Sigmoid colon (tissue), 7 donors: Measurements from ENCODE around the gene EPHB4. TPM values are rescaled to one million over a fixed set of nuclear protein-coding genes. Genes with fewer than 3 reads are reported as not detected.

Source experiments
- DNase-seq: peaks from one replicate; pipeline ENCODE4 v3.0.0-alpha.2; 2019
- H3K27ac ChIP-seq, 4 donors: fragments of 200-600 bp; sonication (generic); one replicate each; pipeline ENCODE4 v1.5.1; 2016 to 2019; ENCODE audit warnings: mild to moderate bottlenecking in 1 of 4
- H3K27me3 ChIP-seq, 3 donors: fragments of 200-600 bp; sonication (generic); one replicate each; pipeline ENCODE4 v1.5.1; 2019; ENCODE audit warnings: mild to moderate bottlenecking in 1 of 3
- H3K36me3 ChIP-seq, 4 donors: fragments of 200-600 bp; sonication (generic); one replicate each; pipeline ENCODE4 v1.5.1; 2016 to 2019
- H3K4me1 ChIP-seq, 4 donors: fragments of 200-600 bp; sonication (generic); one replicate each; pipeline ENCODE4 v1.5.1; 2017 to 2019
- H3K4me3 ChIP-seq, 4 donors: fragments of 200-600 bp; sonication (generic); one replicate each; pipeline ENCODE4 v1.5.1; 2017 to 2019; ENCODE audit warnings: mild to moderate bottlenecking in 2 of 4, moderate library complexity in 1 of 4
- H3K9me3 ChIP-seq, 4 donors: fragments of 200-600 bp in 3 of 4; sonication (generic) in 3 of 4; one replicate each; pipeline versions ENCODE4 v1.5.1 to v1.6.1; 2013 to 2019
- CTCF ChIP-seq, 4 experiments: fragments of 450-650 bp in 3 of 4; fragments of 200-600 bp in 1 of 4; IDR thresholded peaks; one replicate each; pipeline ENCODE4 v1.5.1; 2016 to 2019; ENCODE audit warnings: antibody characterized with exemption in 4 of 4, mild to moderate bottlenecking in 3 of 4, moderate library complexity in 2 of 4
- EP300 ChIP-seq, 4 donors: sonication (generic); formaldehyde crosslinking; IDR thresholded peaks; one replicate each; pipeline ENCODE4 v1.6.1; 2017; ENCODE audit warnings: antibody characterized with exemption in 4 of 4
- POLR2A ChIP-seq, 2 donors: fragments of 450-650 bp; IDR thresholded peaks; one replicate each; pipeline ENCODE4 v1.6.1; 2016; ENCODE audit warnings: antibody characterized with exemption in 2 of 2, mild to moderate bottlenecking in 2 of 2, moderate library complexity in 2 of 2
- POLR2AphosphoS5 ChIP-seq, 4 donors: sonication (generic); formaldehyde crosslinking; IDR thresholded peaks; one replicate each; pipeline ENCODE4 v1.6.1; 2017; ENCODE audit warnings: antibody characterized with exemption in 4 of 4
- WGBS, 2 donors: extraction: QIAGEN DNeasy Blood & Tissue Kit; methylation state at CpG; one replicate each; pipeline ENCODE4 v1.1.7; 2013; 5-methylcytosine and 5-hydroxymethylcytosine counted together
- intact Hi-C: fragments of 100-400 bp; cut with DNase I; formaldehyde crosslinking; loops from one replicate; pipeline ENCODE4 v1.15.1; 2023
- polyA plus RNA-seq, 3 donors: library from polyadenylated mRNA; stranded (reverse); fragments of 200-250 nt; gene quantifications; one replicate each; pipeline ENCODE4 v1.2.3, GENCODE V29; 2013
- total RNA-seq, 4 donors: library from RNA; depleted of rRNA; stranded (reverse); fragments of >200 nt; gene quantifications; one replicate each; pipeline ENCODE4 v1.1.0, GENCODE V29; 2016
- donor health status: healthy with polysubstance abuse.
- donor health status: Bipolar disorder and iron deficiency.
- donor health status: healthy.

Gene EPHB4
- total and polyA plus RNA-seq, 7 donors: 5.1 to 35.5 (median 27.3) TPM

GRCh38 chr7:100861616-100861985, 34.3 kb upstream of the EPHB4 start:
- 92 to 94% methylated on average over 14 of the region's 14 CpGs for WGBS, 2 donors
- TF ChIP-seq EP300 (IDR thresholded peaks at IDR 0.05) (no peak), POLR2A (IDR thresholded peaks at IDR 0.05) (no peak), POLR2AphosphoS5 (IDR thresholded peaks at IDR 0.05) (no peak), CTCF (IDR thresholded peaks at IDR 0.05) (no peak)
- intact Hi-C loops: loop anchor here (10.0 kb wide), 1 partner anchor 387 kb away; the partner anchor contains the start of gene TSC22D4
- H3K36me3 ChIP-seq: peaks cover 0 to 46% (median 14%) of the 10 kb centered on the region in 4 donors
- DNase-seq: no peak
- no peak overlapping the region for H3K27ac ChIP-seq
- H3K9me3 ChIP-seq: no peaks in the 10 kb centered on the region
- H3K27me3 ChIP-seq: no peaks in the 10 kb centered on the region
- peaks cover 0 to 13% (median 11%) of the 10 kb centered on the region in 4 donors for H3K4me1 ChIP-seq
- H3K4me3 ChIP-seq: no peak overlapping the region

GRCh38 chr7:100860702-100861615, 33.6 kb upstream of the EPHB4 start:
- Histone ChIP-seq H3K9me3 (no peaks in the 10 kb centered on the region), H3K27me3 (no peaks in the 10 kb centered on the region), H3K36me3 (peaks cover 0 to 48% (median 14%) of the 10 kb centered on the region in 4 donors), H3K4me1 (peaks cover 0 to 7% (median 5%) of the 10 kb centered on the region in 4 donors), H3K27ac (no peak overlapping the region), H3K4me3 (no peak overlapping the region)
- intact Hi-C loops: loop anchor here (10.0 kb wide), 1 partner anchor 386 kb away; the partner anchor contains the start of gene TSC22D4
- WGBS, 2 donors: 90 to 93% methylated on average over 18 of the region's 18 CpGs
- TF ChIP-seq EP300 (IDR thresholded peaks at IDR 0.05): no peak
- TF ChIP-seq POLR2A (IDR thresholded peaks at IDR 0.05): no peak
- no peak for TF ChIP-seq POLR2AphosphoS5 (IDR thresholded peaks at IDR 0.05)
- TF ChIP-seq CTCF (IDR thresholded peaks at IDR 0.05): no peak
- DNase-seq: no peak

GRCh38 chr7:100859856-100860255, 32.5 kb upstream of the EPHB4 start:
- intact Hi-C loops: loop anchor here (10.0 kb wide), 2 partner anchors 275 to 385 kb away; partner anchors contain the start of genes FBXO24, LRCH4 and TSC22D4
- WGBS, 2 donors: 78 to 92% methylated on average over 15 of the region's 15 CpGs

GRCh38 chr7:100856871-100857282, 29.6 kb upstream of the EPHB4 start:
- no peaks in the 10 kb centered on the region for H3K9me3 ChIP-seq
- H3K27ac ChIP-seq: no peak overlapping the region
- H3K4me1 ChIP-seq: peaks cover 0 to 22% (median 11%) of the 10 kb centered on the region in 4 donors
- no peak for DNase-seq
- 92 to 94% methylated on average over 16 of the region's 16 CpGs for WGBS, 2 donors
- TF ChIP-seq POLR2AphosphoS5 (IDR thresholded peaks at IDR 0.05) (no peak), CTCF (IDR thresholded peaks at IDR 0.05) (no peak)
- no peak overlapping the region for H3K4me3 ChIP-seq
- peaks cover 0 to 40% (median 14%) of the 10 kb centered on the region in 4 donors for H3K36me3 ChIP-seq
- intact Hi-C loops: loop anchor here (10.0 kb wide), 1 partner anchor 272 kb away; the partner anchor contains the start of genes FBXO24 and LRCH4
- no peaks in the 10 kb centered on the region for H3K27me3 ChIP-seq

More at GRCh38 chr7:100859856-100860255, 32.5 kb upstream of the EPHB4 start:
- no peaks in the 10 kb centered on the region for H3K27me3 ChIP-seq
- H3K27ac ChIP-seq: no peak overlapping the region
- no peak overlapping the region for H3K4me3 ChIP-seq
- H3K9me3 ChIP-seq: no peaks in the 10 kb centered on the region
- no peak for DNase-seq
- TF ChIP-seq POLR2AphosphoS5 (IDR thresholded peaks at IDR 0.05) (no peak), POLR2A (IDR thresholded peaks at IDR 0.05) (no peak), CTCF (IDR thresholded peaks at IDR 0.05) (no peak), EP300 (IDR thresholded peaks at IDR 0.05) (no peak)
- peaks cover 0 to 48% (median 14%) of the 10 kb centered on the region in 4 donors for H3K36me3 ChIP-seq
- H3K4me1 ChIP-seq: no peaks in the 10 kb centered on the region
